Uterus (tissue), 4 donors: ENCODE data around the gene ZMAT2. TPM values are rescaled to one million over a fixed set of nuclear protein-coding genes. Genes with fewer than 3 reads are reported as not detected.
"Not testable (repeated sequence)": the region's sequence is repeated elsewhere in the genome, so short reads cannot be mapped to it uniquely, and the experiment has no call there.

Experiments used
- DNase-seq, 2 donors: peaks; one replicate each; pipeline ENCODE4 v3.0.0-alpha.2; 2019 to 2020
- H3K27ac ChIP-seq, 2 donors: fragments of 200-600 bp; sonication (generic); 1 replicate in 1 of 2; 2 replicates in 1 of 2; pipeline ENCODE4 v1.5.1; 2016 to 2018
- H3K27me3 ChIP-seq, 2 donors: fragments of 200-600 bp; sonication (generic); one replicate each; pipeline ENCODE4 v1.5.1; 2018 to 2019; ENCODE audit warnings: control low read depth in 1 of 2
- H3K36me3 ChIP-seq, 2 donors: fragments of 200-600 bp; sonication (generic); one replicate each; pipeline ENCODE4 v1.5.1; 2019; ENCODE audit warnings: control low read depth in 1 of 2
- H3K4me1 ChIP-seq, 2 donors: fragments of 200-600 bp; sonication (generic); one replicate each; pipeline ENCODE4 v1.5.1; 2018 to 2019; ENCODE audit warnings: control low read depth in 1 of 2
- H3K4me3 ChIP-seq, 2 donors: fragments of 200-600 bp; sonication (generic); 1 replicate in 1 of 2; 2 replicates in 1 of 2; pipeline ENCODE4 v1.5.1; 2018 to 2019; ENCODE audit warnings: mild to moderate bottlenecking in 1 of 2
- H3K9me3 ChIP-seq, 2 donors: fragments of 200-600 bp; sonication (generic); one replicate each; pipeline ENCODE4 v1.5.1; 2019; ENCODE audit warnings: control low read depth in 1 of 2
- POLR2A ChIP-seq, 2 donors: fragments of 450-650 bp; IDR thresholded peaks; one replicate each; pipeline ENCODE4 v1.6.1; 2016; ENCODE audit warnings: antibody characterized with exemption in 2 of 2, mild to moderate bottlenecking in 1 of 2, moderate library complexity in 1 of 2
- intact Hi-C: fragments of 100-400 bp; cut with DNase I; formaldehyde crosslinking; loops from one replicate; pipeline ENCODE4 v1.15.1; 2023; ENCODE audit warnings: low total_unique reads
- total RNA-seq, 4 donors: library from RNA; depleted of rRNA in 3 of 4; stranded (reverse); fragments of >200 nt in 3 of 4; gene quantifications; one replicate each; pipeline versions ENCODE4 v1.1.0 to v1.2.4, GENCODE V29; 2014 to 2023
- TF ChIP-seq, protein P1 (sequence below), 4 experiments: fragments of 200-600 bp in 2 of 4; fragments of 450-650 bp in 2 of 4; sonication (generic) in 2 of 4; IDR thresholded peaks; one replicate each; pipeline ENCODE4 v1.5.1; 2016 to 2019; ENCODE audit warnings: antibody characterized with exemption in 4 of 4, mild to moderate bottlenecking in 2 of 4, moderate library complexity in 1 of 4
- donor health status: DM: yes; HTN: yes; CAD: no.

Gene ZMAT2
- total RNA-seq, 4 donors from 2014 or later: 18.2 to 41.9 (median 30.4) TPM

DNA sequence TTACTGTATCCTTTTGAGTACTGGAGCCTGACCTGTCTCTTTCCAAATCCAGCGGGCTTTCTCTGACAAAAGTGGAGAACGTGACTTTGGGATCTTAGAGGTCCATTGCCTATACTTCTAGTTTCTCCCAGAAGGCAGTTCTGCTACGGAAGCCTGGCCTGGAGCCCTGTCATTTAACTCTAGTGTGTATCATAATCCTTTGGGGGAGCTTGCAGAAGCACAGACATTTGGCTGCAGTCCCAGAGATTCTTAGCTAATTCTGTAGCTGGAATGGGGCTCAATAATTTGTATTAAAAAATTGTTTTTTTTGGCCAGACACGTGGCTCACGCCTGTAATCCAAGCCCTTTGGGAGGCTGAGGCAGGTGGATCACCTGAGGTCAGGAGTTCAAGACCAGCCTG, 6.0 kb upstream of the ZMAT2 start:
- H3K27me3 ChIP-seq: no peaks in the 10 kb centered on the region
- H3K4me3 ChIP-seq: no peak overlapping the region
- no peak overlapping the region for H3K27ac ChIP-seq
- no peak for TF ChIP-seq POLR2A (IDR thresholded peaks at IDR 0.05)
- TF ChIP-seq, protein P1, sequence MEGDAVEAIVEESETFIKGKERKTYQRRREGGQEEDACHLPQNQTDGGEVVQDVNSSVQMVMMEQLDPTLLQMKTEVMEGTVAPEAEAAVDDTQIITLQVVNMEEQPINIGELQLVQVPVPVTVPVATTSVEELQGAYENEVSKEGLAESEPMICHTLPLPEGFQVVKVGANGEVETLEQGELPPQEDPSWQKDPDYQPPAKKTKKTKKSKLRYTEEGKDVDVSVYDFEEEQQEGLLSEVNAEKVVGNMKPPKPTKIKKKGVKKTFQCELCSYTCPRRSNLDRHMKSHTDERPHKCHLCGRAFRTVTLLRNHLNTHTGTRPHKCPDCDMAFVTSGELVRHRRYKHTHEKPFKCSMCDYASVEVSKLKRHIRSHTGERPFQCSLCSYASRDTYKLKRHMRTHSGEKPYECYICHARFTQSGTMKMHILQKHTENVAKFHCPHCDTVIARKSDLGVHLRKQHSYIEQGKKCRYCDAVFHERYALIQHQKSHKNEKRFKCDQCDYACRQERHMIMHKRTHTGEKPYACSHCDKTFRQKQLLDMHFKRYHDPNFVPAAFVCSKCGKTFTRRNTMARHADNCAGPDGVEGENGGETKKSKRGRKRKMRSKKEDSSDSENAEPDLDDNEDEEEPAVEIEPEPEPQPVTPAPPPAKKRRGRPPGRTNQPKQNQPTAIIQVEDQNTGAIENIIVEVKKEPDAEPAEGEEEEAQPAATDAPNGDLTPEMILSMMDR (IDR thresholded peaks at IDR 0.05): no peak
- H3K9me3 ChIP-seq: no peaks in the 10 kb centered on the region
- intact Hi-C loops: no loop called here
- H3K36me3 ChIP-seq: no peaks in the 10 kb centered on the region
- peaks cover 4 to 13% of the 10 kb centered on the region in 2 donors for H3K4me1 ChIP-seq
- DNase-seq: no peak

DNA sequence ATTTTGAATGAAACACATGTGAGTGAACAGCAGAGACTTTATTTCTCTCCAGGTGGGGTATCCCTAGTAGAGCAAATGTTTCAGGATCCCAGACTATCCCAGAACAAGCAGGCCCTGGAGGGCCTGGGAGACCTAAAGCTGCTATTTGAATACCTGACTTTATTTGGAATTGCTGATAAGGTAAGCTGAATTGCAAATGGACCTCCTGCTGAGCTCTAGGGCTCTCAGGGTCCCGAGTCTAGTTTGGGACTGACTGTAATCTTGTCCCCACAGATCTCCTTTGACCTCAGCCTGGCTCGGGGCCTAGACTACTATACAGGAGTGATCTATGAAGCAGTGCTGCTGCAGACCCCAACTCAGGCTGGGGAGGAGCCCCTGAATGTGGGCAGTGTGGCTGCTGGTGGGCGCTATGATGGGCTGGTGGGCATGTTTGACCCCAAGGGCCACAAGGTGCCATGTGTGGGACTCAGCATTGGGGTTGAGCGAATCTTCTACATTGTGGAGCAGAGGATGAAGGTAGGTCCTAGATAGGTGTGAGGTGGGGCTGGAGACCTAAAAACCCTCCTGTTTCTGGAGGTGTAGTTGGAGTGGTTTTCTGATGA, 3.3 kb upstream of the ZMAT2 start:
- DNase-seq: no peak
- intact Hi-C loops: no loop called here
- H3K36me3 ChIP-seq: no peaks in the 10 kb centered on the region

DNA sequence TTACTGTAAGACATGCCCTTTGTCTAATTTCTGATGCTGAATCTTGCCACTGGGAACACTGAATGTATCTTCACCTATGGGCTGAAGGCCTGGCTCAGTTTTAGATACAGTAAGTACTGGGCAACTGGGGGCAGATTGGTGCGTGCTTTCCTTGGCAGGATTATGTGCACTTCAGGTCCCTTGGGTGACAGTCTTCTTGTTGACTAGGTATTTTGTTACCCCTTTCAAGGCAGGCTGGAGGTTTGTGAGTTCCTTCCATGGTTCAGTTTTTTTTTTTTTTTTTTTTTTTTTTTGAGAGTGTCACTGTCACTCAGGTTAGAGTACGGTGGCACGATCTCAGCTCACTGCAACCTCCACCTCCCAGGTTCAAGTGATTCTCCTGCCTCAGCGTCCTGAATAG, 7.6 kb downstream of the ZMAT2 start:
- intact Hi-C loops: no loop called here
- TF ChIP-seq, protein P1 (IDR thresholded peaks at IDR 0.05): no peak
- no peak for TF ChIP-seq POLR2A (IDR thresholded peaks at IDR 0.05)
- no peaks in the 10 kb centered on the region for H3K9me3 ChIP-seq
- H3K27me3 ChIP-seq: no peaks in the 10 kb centered on the region
- DNase-seq: no peak
- no peaks in the 10 kb centered on the region for H3K4me1 ChIP-seq
- H3K36me3 ChIP-seq: no peaks in the 10 kb centered on the region
- H3K27ac ChIP-seq: no peak overlapping the region
- no peak overlapping the region for H3K4me3 ChIP-seq

More for the DNA sequence above, 3.3 kb upstream of the ZMAT2 start:
- Histone ChIP-seq H3K9me3 (no peaks in the 10 kb centered on the region), H3K27ac (no peak overlapping the region), H3K4me1 (peaks cover 0 to 11% of the 10 kb centered on the region in 2 donors), H3K27me3 (no peaks in the 10 kb centered on the region), H3K4me3 (no peak overlapping the region)
- TF ChIP-seq POLR2A (IDR thresholded peaks at IDR 0.05): no peak

DNA sequence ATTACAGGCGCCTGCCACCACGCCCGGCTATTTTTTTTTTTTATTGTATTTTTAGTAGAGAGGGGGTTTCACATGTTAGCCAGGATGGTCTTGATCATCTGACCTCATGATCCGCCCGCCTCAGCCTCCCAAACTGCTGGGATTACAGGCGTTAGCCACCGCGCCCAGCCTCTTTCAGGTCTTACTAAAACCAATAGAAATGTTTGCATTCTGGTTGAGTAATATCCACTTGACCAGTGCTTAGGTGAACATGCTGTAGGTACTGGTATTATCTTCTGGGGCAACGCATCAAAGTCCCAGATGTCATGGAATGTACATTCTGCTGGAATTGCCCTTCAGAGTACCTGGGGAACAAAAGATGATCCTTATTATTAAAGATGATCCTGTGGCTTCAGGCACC, 8.5 kb downstream of the ZMAT2 start:
- H3K27me3 ChIP-seq, H3K36me3 ChIP-seq, DNase-seq, H3K27ac ChIP-seq, intact Hi-C loops, H3K9me3 ChIP-seq, H3K4me1 ChIP-seq, H3K4me3 ChIP-seq: not testable (repeated sequence)

DNA sequence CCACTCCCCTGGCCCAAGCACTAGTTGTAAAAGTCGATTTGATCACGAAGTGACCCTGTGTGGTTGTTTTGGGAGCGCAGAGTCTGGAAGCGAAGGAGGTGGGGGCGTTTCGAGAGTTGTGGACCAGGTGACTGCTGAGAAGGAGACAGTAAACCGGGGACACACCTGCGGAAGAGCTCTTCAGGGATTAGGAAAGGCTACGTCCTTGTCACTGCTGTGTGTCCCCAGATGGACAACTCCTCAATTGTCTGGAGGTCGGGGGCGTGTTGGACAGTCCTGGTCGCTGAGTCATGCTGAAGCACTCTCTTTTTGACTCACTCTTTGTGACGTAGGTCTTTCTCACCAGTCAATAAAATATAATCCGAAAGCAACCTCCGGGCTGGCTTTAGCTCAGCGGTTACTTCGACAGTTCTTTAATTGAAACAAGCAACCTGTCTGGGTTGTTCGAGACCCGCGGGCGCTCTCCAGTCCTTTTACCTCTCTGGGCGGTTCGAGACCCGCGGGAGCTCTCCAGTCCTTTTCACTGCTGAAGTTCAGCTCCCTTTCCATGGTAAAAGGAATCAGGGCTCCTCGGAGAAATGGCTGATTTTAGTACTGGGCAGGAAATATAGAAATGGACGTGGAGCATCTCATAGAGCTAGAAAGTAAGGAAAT, 10.8 kb downstream of the ZMAT2 start:
- Histone ChIP-seq H3K4me1 (no peaks in the 10 kb centered on the region), H3K9me3 (no peaks in the 10 kb centered on the region), H3K36me3 (no peaks in the 10 kb centered on the region), H3K27ac (peak overlapping the region; percentile 91 to 94), H3K27me3 (no peaks in the 10 kb centered on the region), H3K4me3 (peak overlapping the region; percentile 45 to 66)
- peak; percentile 23 to 57 for TF ChIP-seq POLR2A (IDR thresholded peaks at IDR 0.05)
- TF ChIP-seq, protein P1 (IDR thresholded peaks at IDR 0.05): no peak
- peak; percentile 88 to 91 for DNase-seq
- intact Hi-C loops: no loop called here

DNA sequence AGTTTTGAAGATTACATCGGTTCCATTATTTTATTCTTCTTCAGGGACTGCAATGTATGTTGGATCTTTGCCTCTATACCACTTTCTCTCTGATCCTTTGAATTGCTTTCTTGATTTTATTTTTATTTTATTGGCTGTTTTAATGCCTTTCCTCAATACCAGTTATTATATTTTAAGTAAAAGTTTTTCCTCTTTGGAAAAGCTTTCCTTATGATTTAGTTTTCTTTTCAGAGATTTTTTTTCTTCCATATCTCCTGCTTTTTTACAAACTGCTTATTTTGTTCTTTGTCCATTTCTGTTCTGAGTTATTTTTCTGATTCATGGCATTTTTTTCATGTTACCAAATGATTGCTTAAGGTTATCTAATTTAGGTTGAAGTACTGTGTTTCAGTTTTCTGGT, 11.5 kb downstream of the ZMAT2 start:
- no peak for TF ChIP-seq POLR2A (IDR thresholded peaks at IDR 0.05)
- TF ChIP-seq, protein P1 (IDR thresholded peaks at IDR 0.05): no peak
- Histone ChIP-seq H3K36me3 (no peaks in the 10 kb centered on the region), H3K4me3 (peak overlapping the region in 1 of 2 donors; percentile 45), H3K9me3 (no peaks in the 10 kb centered on the region), H3K4me1 (no peaks in the 10 kb centered on the region), H3K27me3 (no peaks in the 10 kb centered on the region), H3K27ac (peak overlapping the region; percentile 91 to 94)
- intact Hi-C loops: no loop called here
- no peak for DNase-seq
